Endothelial cell of umbilical vein (primary cell): ENCODE results near the gene SERTAD1. TPM values are rescaled to one million over a fixed set of nuclear protein-coding genes. Genes with fewer than 3 reads are reported as not detected.
A peak's percentile ranks its signal among the peaks of the same experiment; 100 is the strongest.

ENCODE experiments used
- BruUV-seq: library from RNA; stranded (reverse); fragments of 400-500 nt; replicated peaks from 2 replicates; lab custom pipeline; 2021; lab: Mats Ljungman, UMichigan
- CTCF ChIA-PET: fragments of 300-600, 350-600 bp; sonication (Branson Sonifier 250); formaldehyde crosslinking; loops from one replicate; lab custom pipeline; 2021; ENCODE audit warnings: antibody characterized with exemption, inconsistent platforms; lab: Charles Lee
- POLR2A ChIA-PET: fragments of 300-600, 350-600 bp; sonication (Branson Sonifier 250); formaldehyde crosslinking; loops from one replicate; lab custom pipeline; 2021; ENCODE audit warnings: antibody characterized with exemption, inconsistent platforms; lab: Charles Lee
- DNase-seq: peaks from one replicate; pipeline ENCODE4 v3.0.0-alpha.2; 2011; ENCODE audit warnings: low read depth, low spot score
- FAIRE-seq: peaks from 2 replicates; lab custom pipeline; 2011; peaks lifted over from hg19 to GRCh38; lab: Jason Lieb, UNC
- H2AFZ ChIP-seq: 2 replicates; pipeline ENCODE4 v1.6.0; 2012; ENCODE audit warnings: low read depth, low read length, control low read depth, inconsistent platforms
- H3K27ac ChIP-seq: 2 replicates; pipeline ENCODE4 v1.5.1; 2011; ENCODE audit warnings: low read depth, mild to moderate bottlenecking, control low read depth, low read length, moderate library complexity; ENCODE audit not compliant: insufficient read depth
- H3K27me3 ChIP-seq, 2 experiments: 2 replicates each; pipeline versions ENCODE4 v1.6.0 to v1.6.1; 2011; ENCODE audit warnings: low read length in 2 of 2, mixed read lengths in 1 of 2; ENCODE audit not compliant: control insufficient read depth in 2 of 2, insufficient read depth in 2 of 2
- H3K36me3 ChIP-seq, 2 experiments: 2 replicates in 1 of 2; 3 replicates in 1 of 2; pipeline ENCODE4 v1.5.1; 2011; ENCODE audit warnings: low read length in 2 of 2, mild to moderate bottlenecking in 1 of 2, moderate library complexity in 1 of 2; ENCODE audit not compliant: control insufficient read depth in 2 of 2, insufficient read depth in 2 of 2; ENCODE audit errors: extremely low read depth in 1 of 2
- H3K4me1 ChIP-seq: 3 replicates; pipeline ENCODE4 v1.5.1; 2011; ENCODE audit warnings: mild to moderate bottlenecking, low read length; ENCODE audit not compliant: control insufficient read depth, insufficient read depth; ENCODE audit errors: extremely low read depth
- H3K4me2 ChIP-seq: 2 replicates; pipeline ENCODE4 v1.6.1; 2011; ENCODE audit warnings: low read length, control low read depth, mixed read lengths; ENCODE audit not compliant: insufficient read depth
- H3K4me3 ChIP-seq, 3 experiments: fragments of 200-600 bp in 1 of 3; sonication (generic), shearing (Covaris generic) in 1 of 3; replicated peaks in 1 of 3; 2 replicates each; pipeline ENCODE4 v1.5.1; 2011 to 2016; ENCODE audit warnings: control low read depth in 3 of 3, low read length in 3 of 3, mild to moderate bottlenecking in 2 of 3, inconsistent platforms in 1 of 3, low read depth in 1 of 3, moderate library complexity in 1 of 3; ENCODE audit not compliant: insufficient read depth in 1 of 3
- H3K79me2 ChIP-seq: 2 replicates; pipeline ENCODE4 v1.6.0; 2012; ENCODE audit warnings: low read length, inconsistent platforms; ENCODE audit not compliant: control insufficient read depth, insufficient read depth
- H3K9ac ChIP-seq: replicated peaks from 2 replicates; pipeline ENCODE3; 2011; ENCODE audit warnings: low read length, control low read depth; ENCODE audit not compliant: insufficient read depth; ENCODE audit errors: extremely low read depth
- H3K9me1 ChIP-seq: replicated peaks from 3 replicates; pipeline ENCODE4 v1.6.0; 2011; ENCODE audit warnings: mild to moderate bottlenecking, low read length; ENCODE audit not compliant: control insufficient read depth, insufficient read depth; ENCODE audit errors: extremely low read depth
- H3K9me3 ChIP-seq: replicated peaks from 2 replicates; pipeline ENCODE4 v1.5.1; 2012; ENCODE audit warnings: low read length, inconsistent platforms; ENCODE audit not compliant: control insufficient read depth, insufficient read depth
- H4K20me1 ChIP-seq: replicated peaks from 2 replicates; pipeline ENCODE3; 2011; ENCODE audit warnings: mild to moderate bottlenecking, low read length; ENCODE audit not compliant: control insufficient read depth, insufficient read depth; ENCODE audit errors: extremely low read depth
- CTCF ChIP-seq, 2 donors: IDR thresholded peaks; 1 replicate in 1 of 2; 2 replicates in 1 of 2; pipeline ENCODE4 v1.5.1; 2011; ENCODE audit warnings: low read length in 2 of 2, mild to moderate bottlenecking in 2 of 2, moderate library complexity in 2 of 2, control low read depth in 1 of 2, inconsistent platforms in 1 of 2, low read depth in 1 of 2; ENCODE audit not compliant: insufficient read depth in 1 of 2; ENCODE audit errors: extremely low read depth in 1 of 2
- EZH2 ChIP-seq: IDR thresholded peaks from 2 replicates; pipeline ENCODE4 v1.6.1; 2012; ENCODE audit warnings: borderline replicate concordance, low read depth, mild to moderate bottlenecking, moderate library complexity, low read length, inconsistent platforms; ENCODE audit not compliant: severe bottlenecking
- GATA2 ChIP-seq: IDR thresholded peaks from 2 replicates; pipeline ENCODE4 v1.7.0; 2011; ENCODE audit warnings: low read depth, mild to moderate bottlenecking, moderate library complexity, mixed read lengths, low read length; ENCODE audit not compliant: insufficient read length, insufficient read depth
- MYC ChIP-seq: IDR thresholded peaks from one replicate; pipeline ENCODE4 v1.6.1; 2011; ENCODE audit warnings: mild to moderate bottlenecking, low read depth, low read length
- POLR2A ChIP-seq: IDR thresholded peaks from 2 replicates; pipeline ENCODE4 v1.6.1; 2012; ENCODE audit warnings: low read depth, mild to moderate bottlenecking, control low read depth, low read length
- POLR2AphosphoS5 ChIP-seq: IDR thresholded peaks from 2 replicates; pipeline ENCODE4 v1.6.1; 2012; ENCODE audit warnings: low read depth, mild to moderate bottlenecking, control low read depth, low read length, moderate library complexity; ENCODE audit not compliant: insufficient read depth
- dilution Hi-C: fragments of 300-500 bp; cut with MboI; formaldehyde crosslinking; loops from one replicate; pipeline ENCODE4 v1.15.0; 2019; ENCODE audit warnings: low sequenced_read_pairs; ENCODE audit not compliant: extremely low pct_ligation_motif_present
- intact Hi-C: fragments of 100-400 bp; cut with micrococcal nuclease; formaldehyde crosslinking; loops from one replicate; pipeline ENCODE4 v1.10.0; 2022
- polyA plus RNA-seq, 4 experiments: library from polyadenylated mRNA; depleted of rRNA in 3 of 4; stranded (reverse) in 3 of 4; unstranded in 1 of 4; fragments of >200 nt; gene quantifications; 2 replicates each; pipeline versions ENCODE4 v1.2.1 to v1.2.3, GENCODE V29; 2011 to 2012; ENCODE audit warnings: missing spikeins in 1 of 4
- total RNA-seq: library from RNA; stranded (reverse); gene quantifications from 2 replicates; pipeline ENCODE4 v1.2.3, GENCODE V29; 2021
- TF ChIP-seq, protein P1 (sequence below): IDR thresholded peaks from 2 replicates; pipeline ENCODE4 v1.6.1; 2011; ENCODE audit not compliant: insufficient read depth, insufficient read length

The SERTAD1 gene
- total and polyA plus RNA-seq, 2 donors (not counting 3 experiments of a cell fraction or from before 2014, with no cell fraction given): 8.8 to 15.3 TPM

GRCh38 chr19:40444825-40445312, 19.1 kb upstream of the SERTAD1 start:
- Histone ChIP-seq H3K27me3 (no peaks in the 10 kb centered on the region), H3K4me3 (peak overlapping the region; percentile 17 to 53 (median 52)), H3K9me1 (no peaks in the 10 kb centered on the region), H3K27ac (peak overlapping the region; percentile 46), H3K4me2 (peak overlapping the region; percentile 75), H2AFZ (peak overlapping the region; percentile 73), H4K20me1 (no peaks in the 10 kb centered on the region), H3K9ac (peak overlapping the region; percentile 62), H3K36me3 (peaks cover 9 to 12% of the 10 kb centered on the region in 2 experiments), H3K79me2 (peaks cover 29% of the 10 kb centered on the region), H3K4me1 (peaks cover 9% of the 10 kb centered on the region), H3K9me3 (no peaks in the 10 kb centered on the region)
- dilution Hi-C loops (no loop called here), intact Hi-C loops (loop anchor here (1.0 to 10.0 kb wide), 6 partner anchors 19 to 360 kb away; no protein-coding TSS in a partner anchor)
- BruUV-seq: TSS peak; percentile 30
- CTCF ChIA-PET: interaction anchor here (1.2 to 4.1 kb wide), 3 partner anchors 20 to 140 kb away, joined by 5 to 37 read pairs (median 25); no protein-coding TSS in a partner anchor
- TF ChIP-seq POLR2A: peak; percentile 38
- no peak for TF ChIP-seq GATA2
- peak in 1 of 2 donors; percentile 33 for TF ChIP-seq CTCF (IDR thresholded peaks at IDR 0.05; ENCODE audit: extremely low read depth in 1 of 2, insufficient read depth in 1 of 2, low read depth in 1 of 2, low read length in 2 of 2)
- TF ChIP-seq, protein P1, sequence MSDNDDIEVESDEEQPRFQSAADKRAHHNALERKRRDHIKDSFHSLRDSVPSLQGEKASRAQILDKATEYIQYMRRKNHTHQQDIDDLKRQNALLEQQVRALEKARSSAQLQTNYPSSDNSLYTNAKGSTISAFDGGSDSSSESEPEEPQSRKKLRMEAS: no peak
- no peak for TF ChIP-seq POLR2AphosphoS5
- TF ChIP-seq EZH2: no peak
- TF ChIP-seq MYC: no peak
- DNase-seq (no peak), FAIRE-seq (no peak)
- POLR2A ChIA-PET: interaction anchor here (2.6 kb wide), 1 partner anchor 20 kb away, joined by 13 read pairs; the partner anchor contains the start of gene BLVRB
